ENCODE data around the gene THOC2. TPM values are rescaled to one million over a fixed set of nuclear protein-coding genes. Genes with fewer than 3 reads are reported as not detected.

THOC2 gene
- total and polyA plus RNA-seq, 2 of the 8 experiments (the other 6 are each of a cell fraction or from before 2014, with no cell fraction given), result 32.7 to 68.8 TPM

- Histone ChIP-seq H3K79me2 (ENCODE audit: control insufficient read depth in 1 of 2, insufficient read depth in 2 of 2, low read length in 2 of 2) (no peaks in the 10 kb centered on the region), H3K23ac (ENCODE audit: insufficient read length) (no peak overlapping the region), H3K23me2 (ENCODE audit: low read depth, low read length) (no peaks in the 10 kb centered on the region), H4K5ac (ENCODE audit: insufficient read length, low read depth, low read length) (no peak overlapping the region), H3K14ac (ENCODE audit: insufficient read length) (no peak overlapping the region), H2BK12ac (ENCODE audit: low read depth, low read length) (no peak overlapping the region), H2BK120ac (replicated peaks; ENCODE audit: low read depth, low read length) (no peak overlapping the region), H2BK5ac (ENCODE audit: low read depth, low read length) (no peak overlapping the region), H3K9me3 (ENCODE audit: insufficient read depth in 2 of 2, low read depth in 1 of 2, low read length in 1 of 2) (peaks cover 0 to 2% of the 10 kb centered on the region in 2 experiments; a peak in 1 of 4 replicates), H3K27ac (ENCODE audit: low read depth, low read length) (no peak overlapping the region), H3K36me3 (ENCODE audit: control insufficient read depth in 2 of 4, insufficient read depth in 4 of 4, low read length in 3 of 4) (no peaks in the 10 kb centered on the region), H2AFZ (ENCODE audit: low read length) (no peak overlapping the region), H3K18ac (ENCODE audit: extremely low read depth, low read length) (no peak overlapping the region), H3K9ac (replicated peaks in 1 of 4; ENCODE audit: extremely low read depth in 1 of 4, low read depth in 3 of 4, low read length in 3 of 4) (no peak overlapping the region), H3K4me2 (ENCODE audit: insufficient read depth in 1 of 2, low read depth in 2 of 2, low read length in 2 of 2) (no peak overlapping the region), H2BK15ac (ENCODE audit: low read length) (no peak overlapping the region), H2BK20ac (ENCODE audit: low read length) (no peak overlapping the region), H4K91ac (replicated peaks; ENCODE audit: insufficient read length, low read length) (no peak overlapping the region), H2AK5ac (ENCODE audit: low read depth, low read length) (no peak overlapping the region), H3K27me3 (replicated peaks in 1 of 4; ENCODE audit: control insufficient read depth in 3 of 4, extremely low read depth in 1 of 4, insufficient read depth in 3 of 4, low read length in 3 of 4) (no peaks in the 10 kb centered on the region), H3K4ac (replicated peaks; ENCODE audit: insufficient read length, low read depth, low read length) (no peak overlapping the region), H4K8ac (ENCODE audit: extremely low read depth, insufficient read depth, low read length) (no peak overlapping the region), H3K56ac (replicated peaks; ENCODE audit: insufficient read length, low read depth, low read length) (no peak overlapping the region), H4K20me1 (replicated peaks in 1 of 2; ENCODE audit: control insufficient read depth in 1 of 2, insufficient read depth in 2 of 2, low read length in 2 of 2) (no peaks in the 10 kb centered on the region), H3K4me1 (replicated peaks in 1 of 4; ENCODE audit: control insufficient read depth in 3 of 4, insufficient read depth in 4 of 4, low read length in 3 of 4) (peaks cover 0 to 3% (median 0%) of the 10 kb centered on the region in 4 experiments; a peak in 2 of 7 replicates), H3K79me1 (ENCODE audit: low read depth, low read length) (no peaks in the 10 kb centered on the region), H3K4me3 (ENCODE audit: extremely low read depth in 1 of 4, insufficient read depth in 2 of 4, low read depth in 3 of 4, low read length in 4 of 4) (no peak overlapping the region)
- DNase-seq (ENCODE audit: low read depth in 1 of 2, low spot score in 2 of 2) (no peak), FAIRE-seq (no peak)
- ChIA-PET POLR2A (ENCODE audit: partially characterized antibody) (no interaction called here), CTCF (ENCODE audit: partially characterized antibody) (no interaction called here)
- WGBS, 2 experiments (ENCODE audit: extremely low coverage in 1 of 2, insufficient coverage in 1 of 2, insufficient read length in 1 of 2, insufficient replicate concordance in 2 of 2, low coverage in 1 of 2, low lambda C conversion rate in 2 of 2, missing lambda C conversion rate in 1 of 2), result 90% methylated on average over 6 of the region's 10 CpGs; no CpG with 5 or more reads in 1 of the 2 experiments
- TF ChIP-seq MAX (IDR thresholded peaks at IDR 0.05) (no peak), CBX8 (IDR thresholded peaks at IDR 0.05; ENCODE audit: borderline replicate concordance, low read depth, low read length) (no peak)
These were observed 5.6 kb upstream of the THOC2 start for GRCh38 chrX:123738378-123738940.
